ENCODE data around the gene GANC.

DNA sequence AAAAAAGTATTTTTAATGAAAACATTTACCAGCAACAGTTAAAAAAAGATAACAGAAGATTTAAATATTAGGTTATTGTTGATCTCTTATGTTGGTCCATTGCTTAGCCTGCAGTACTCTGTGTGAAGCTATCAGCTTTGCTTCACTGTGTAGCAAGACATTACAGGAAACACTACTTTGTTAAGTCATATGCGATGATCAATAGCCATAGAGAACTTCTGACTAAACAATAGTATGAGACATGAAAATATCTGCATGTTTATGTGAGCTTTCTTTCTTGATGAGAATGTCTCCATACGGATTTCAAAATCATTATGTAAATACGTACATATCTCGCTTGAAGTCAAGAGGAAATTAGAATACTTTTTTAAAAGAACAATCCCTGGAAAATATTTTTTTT is 59.3 kb downstream of the GANC start:
- TF ChIP-seq, protein P1, sequence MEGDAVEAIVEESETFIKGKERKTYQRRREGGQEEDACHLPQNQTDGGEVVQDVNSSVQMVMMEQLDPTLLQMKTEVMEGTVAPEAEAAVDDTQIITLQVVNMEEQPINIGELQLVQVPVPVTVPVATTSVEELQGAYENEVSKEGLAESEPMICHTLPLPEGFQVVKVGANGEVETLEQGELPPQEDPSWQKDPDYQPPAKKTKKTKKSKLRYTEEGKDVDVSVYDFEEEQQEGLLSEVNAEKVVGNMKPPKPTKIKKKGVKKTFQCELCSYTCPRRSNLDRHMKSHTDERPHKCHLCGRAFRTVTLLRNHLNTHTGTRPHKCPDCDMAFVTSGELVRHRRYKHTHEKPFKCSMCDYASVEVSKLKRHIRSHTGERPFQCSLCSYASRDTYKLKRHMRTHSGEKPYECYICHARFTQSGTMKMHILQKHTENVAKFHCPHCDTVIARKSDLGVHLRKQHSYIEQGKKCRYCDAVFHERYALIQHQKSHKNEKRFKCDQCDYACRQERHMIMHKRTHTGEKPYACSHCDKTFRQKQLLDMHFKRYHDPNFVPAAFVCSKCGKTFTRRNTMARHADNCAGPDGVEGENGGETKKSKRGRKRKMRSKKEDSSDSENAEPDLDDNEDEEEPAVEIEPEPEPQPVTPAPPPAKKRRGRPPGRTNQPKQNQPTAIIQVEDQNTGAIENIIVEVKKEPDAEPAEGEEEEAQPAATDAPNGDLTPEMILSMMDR (IDR thresholded peaks at IDR 0.05 in 8 of 11, conservative IDR thresholded peaks at IDR 0.05 in 3 of 11): no peak
- TF ChIP-seq POLR2A (IDR thresholded peaks at IDR 0.05): no peak
- TF ChIP-seq POLR2AphosphoS5 (IDR thresholded peaks at IDR 0.05): no peak
